K562 (cell line): ENCODE data around the gene GIT2. TPM values are rescaled to one million over a fixed set of nuclear protein-coding genes. Genes with fewer than 3 reads are reported as not detected.

Experiments used
- CBFB ChIP-seq: sonication (generic); formaldehyde crosslinking; IDR thresholded peaks from 2 replicates; pipeline ENCODE4 v1.4.0; 2020; ENCODE audit warnings: mild to moderate bottlenecking, missing genetic modification reagents
- FOXO4 ChIP-seq: fragments of 450-650 bp; formaldehyde crosslinking; IDR thresholded peaks from 2 replicates; pipeline ENCODE4 v1.4.0; 2020; ENCODE audit warnings: mild to moderate bottlenecking, moderate library complexity
- KAT7 ChIP-seq: sonication (generic); formaldehyde crosslinking; IDR thresholded peaks from 2 replicates; pipeline ENCODE4 v1.8.0; 2022; ENCODE audit warnings: missing genetic modification reagents, mild to moderate bottlenecking, borderline replicate concordance
- MIER1 ChIP-seq: fragments of 450-650 bp; IDR thresholded peaks from 2 replicates; pipeline ENCODE4 v1.6.1; 2016; ENCODE audit warnings: antibody characterized with exemption, mild to moderate bottlenecking, low read depth
- NR2F6 ChIP-seq: fragments of 450-650 bp; formaldehyde crosslinking; IDR thresholded peaks from 2 replicates; pipeline ENCODE4 v1.4.0; 2020; ENCODE audit warnings: mild to moderate bottlenecking
- PHB2 ChIP-seq: fragments of 450-650 bp; IDR thresholded peaks from 2 replicates; pipeline ENCODE4 v1.6.1; 2017; ENCODE audit warnings: low read depth
- POLR2G ChIP-seq: fragments of 200-400 bp; formaldehyde crosslinking; IDR thresholded peaks from 2 replicates; pipeline ENCODE4 v1.6.1; 2017; ENCODE audit warnings: low read depth, mild to moderate bottlenecking, antibody characterized with exemption, low read length, moderate library complexity
- PPARD ChIP-seq: fragments of 250-450 bp; sonication (Bioruptor Pico); IDR thresholded peaks from 2 replicates; pipeline ENCODE4 v1.8.0; 2022; ENCODE audit warnings: inconsistent platforms, mild to moderate bottlenecking, moderate library complexity
- SMARCA5 ChIP-seq: fragments of 450-650 bp; IDR thresholded peaks from 2 replicates; pipeline ENCODE4 v1.6.1; 2016
- SUPT5H ChIP-seq: fragments of 450-650 bp; IDR thresholded peaks from 2 replicates; pipeline ENCODE4 v1.6.1; 2016
- THAP12 ChIP-seq: fragments of 250-450 bp; sonication (Bioruptor Pico); IDR thresholded peaks from 2 replicates; pipeline ENCODE4 v1.9.0; 2021; ENCODE audit warnings: mild to moderate bottlenecking, inconsistent platforms
- ZBTB7A ChIP-seq: IDR thresholded peaks from 2 replicates; pipeline ENCODE4 v1.6.1; 2011; ENCODE audit warnings: low read depth, mild to moderate bottlenecking, low read length, moderate library complexity, borderline replicate concordance; ENCODE audit not compliant: control insufficient read depth
- ZBTB8A ChIP-seq: fragments of 450-650 bp; IDR thresholded peaks from 2 replicates; pipeline ENCODE4 v1.6.1; 2018; ENCODE audit warnings: mild to moderate bottlenecking, moderate library complexity; ENCODE audit not compliant: partially characterized antibody
- ZBTB9 ChIP-seq: fragments of 450-650 bp; formaldehyde crosslinking; IDR thresholded peaks from 2 replicates; pipeline ENCODE4 v1.4.0; 2020; ENCODE audit warnings: mild to moderate bottlenecking, moderate library complexity
- ZNF165 ChIP-seq: fragments of 250-450 bp; sonication (Bioruptor Pico); IDR thresholded peaks from 2 replicates; pipeline ENCODE4 v1.4.0; 2020; ENCODE audit warnings: borderline replicate concordance
- ZNF347 ChIP-seq: fragments of 450-650 bp; formaldehyde crosslinking; IDR thresholded peaks from 2 replicates; pipeline ENCODE4 v1.4.0; 2020; ENCODE audit warnings: low read depth, mild to moderate bottlenecking, moderate library complexity
- polyA plus RNA-seq, 8 experiments: library from polyadenylated mRNA; depleted of rRNA in 4 of 8; stranded (reverse) in 5 of 8; unstranded in 3 of 8; fragments of >200 nt; fragmentation: Nextera tagmentation in 2 of 8; fragmentation: Illumina TruSeq in 1 of 8; extraction: Ambion mirVana in 2 of 8; extraction: Trizol in 1 of 8; gene quantifications; 2 replicates each; pipeline versions ENCODE4 v1.2.1 to v1.2.3, GENCODE V29; 2011 to 2014; ENCODE audit warnings: inconsistent platforms in 1 of 8, missing spikeins in 1 of 8
- total RNA-seq, 7 experiments: library from RNA; depleted of rRNA in 6 of 7; stranded (reverse); fragments of >200 nt in 6 of 7; fragmentation: Illumina TruSeq in 2 of 7; extraction: Trizol in 2 of 7; gene quantifications; 2 replicates each; pipeline versions ENCODE4 v1.2.1 to v1.2.3, GENCODE V29; 2011 to 2021; ENCODE audit warnings: low replicate concordance in 1 of 7

The GIT2 gene
- total and polyA plus RNA-seq, 9 of the 15 experiments (the other 6 are each of a cell fraction or from before 2014, with no cell fraction given), result 4.0 to 30.4 (median 23.5) TPM

GRCh38 chr12:109999649-109999971 lies 3.4 kb upstream of the GIT2 start (continued):
- no peak for TF ChIP-seq ZNF347
- TF ChIP-seq PPARD (CRISPR knock-in tag), result no peak
- TF ChIP-seq POLR2G, result peak; percentile 72
- TF ChIP-seq ZNF165, result no peak
- no peak for TF ChIP-seq THAP12 (CRISPR knock-in tag)
- no peak for TF ChIP-seq SMARCA5
- TF ChIP-seq CBFB (CRISPR knock-in tag), result 0 out of 2 replicates have a peak, but pooled peaks have one; percentile 35
- TF ChIP-seq NR2F6 (CRISPR knock-in tag), result no peak
- TF ChIP-seq MIER1, result no peak
- no peak for TF ChIP-seq FOXO4
- TF ChIP-seq ZBTB9, result no peak
- no peak for TF ChIP-seq PHB2
- TF ChIP-seq ZBTB8A, result no peak
- TF ChIP-seq SUPT5H, result no peak
- 0 out of 2 replicates have a peak, but pooled peaks have one; percentile 11 for TF ChIP-seq ZBTB7A
- 0 out of 2 replicates have a peak, but pooled peaks have one; percentile 52 for TF ChIP-seq KAT7 (CRISPR knock-in tag)
